ENCODE results near the gene SNX2.

GRCh38 chr5:122842016-122842580, 67.2 kb downstream of the SNX2 start:
- no peak for TF ChIP-seq CTCF (IDR thresholded peaks at IDR 0.05)
- no peak for TF ChIP-seq POLR2A (IDR thresholded peaks at IDR 0.05)
